ENCODE data around the gene SUB1.

The SUB1 gene

DNA sequence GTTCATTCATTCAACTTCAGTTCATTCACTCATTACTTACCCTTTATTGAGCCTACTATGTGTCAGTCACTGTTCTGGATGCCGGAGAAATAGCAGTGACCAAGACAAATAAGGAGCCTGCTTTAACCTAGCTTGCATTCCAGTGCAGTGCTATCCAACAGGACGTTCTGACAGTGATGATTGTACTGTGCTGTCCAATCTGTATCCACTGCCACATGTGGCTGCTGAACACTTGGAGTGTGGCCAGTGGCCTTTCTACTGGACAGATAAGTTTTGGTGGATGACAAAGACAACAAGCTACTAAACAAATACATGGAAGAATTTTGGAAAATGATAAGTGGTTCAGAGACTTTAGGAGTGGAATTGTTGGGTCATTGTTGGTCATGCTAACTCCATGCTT lies 33.6 kb downstream of the SUB1 start:
- Histone ChIP-seq H3K79me1 (ENCODE audit: low read length) (no peaks in the 10 kb centered on the region), H3K27ac (ENCODE audit: low read depth, low read length) (no peak overlapping the region), H3K4me1 (ENCODE audit: control insufficient read depth, low read depth, low read length) (no peaks in the 10 kb centered on the region), H3K18ac (ENCODE audit: low read length) (no peak overlapping the region), H3K4ac (ENCODE audit: low read depth, low read length) (no peak overlapping the region), H3K9ac (ENCODE audit: low read length) (no peak overlapping the region), H2BK5ac (ENCODE audit: low read length) (no peak overlapping the region), H4K5ac (ENCODE audit: low read length) (no peak overlapping the region), H3K36me3 (ENCODE audit: control insufficient read depth, insufficient read depth, low read length) (no peaks in the 10 kb centered on the region), H3K4me2 (ENCODE audit: low read length) (no peak overlapping the region), H3K27me3 (ENCODE audit: insufficient read depth, low read length, poor library complexity) (no peaks in the 10 kb centered on the region), H2AK5ac (ENCODE audit: low read length) (no peak overlapping the region), H3K4me3 (ENCODE audit: low read length) (no peak overlapping the region), H2BK15ac (replicated peaks; ENCODE audit: low read depth) (no peak overlapping the region), H4K8ac (ENCODE audit: low read depth, low read length) (no peak overlapping the region), H3K79me2 (ENCODE audit: control insufficient read depth, insufficient read depth, low read length) (no peaks in the 10 kb centered on the region), H2BK120ac (ENCODE audit: low read depth, low read length) (no peak overlapping the region), H3K23ac (ENCODE audit: low read length) (no peak overlapping the region), H3K56ac (ENCODE audit: low read length) (no peak overlapping the region)
- no CpG with 5 or more reads among the region's 2 CpGs for WGBS (ENCODE audit: extremely low coverage, insufficient coverage, low lambda C conversion rate)
- no peak for DNase-seq

DNA sequence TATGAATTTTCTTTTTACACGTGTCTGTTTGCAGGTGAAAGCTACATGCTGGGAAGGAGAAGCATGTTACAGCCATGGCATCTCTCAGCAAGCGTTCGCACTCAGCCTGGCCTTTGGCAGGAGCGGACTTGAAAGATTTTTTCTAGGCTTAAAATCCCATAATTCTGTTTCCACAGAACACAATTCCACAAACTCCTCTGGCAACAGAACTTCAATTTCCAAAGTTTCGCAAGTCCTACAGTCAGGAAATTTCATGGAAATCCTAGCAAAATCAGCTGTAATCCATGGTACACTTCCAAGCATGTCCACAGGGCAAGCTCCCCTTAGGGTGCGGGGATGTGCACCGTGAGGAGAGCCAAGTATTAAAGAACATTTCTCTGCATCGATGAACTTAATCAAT lies 35.9 kb downstream of the SUB1 start:
- Histone ChIP-seq H2BK120ac (ENCODE audit: low read depth, low read length) (no peak overlapping the region), H3K79me2 (ENCODE audit: control insufficient read depth, insufficient read depth, low read length) (no peaks in the 10 kb centered on the region), H3K4me3 (ENCODE audit: low read length) (no peak overlapping the region), H3K4me2 (ENCODE audit: low read length) (no peak overlapping the region), H3K79me1 (ENCODE audit: low read length) (no peaks in the 10 kb centered on the region), H3K27ac (ENCODE audit: low read depth, low read length) (no peak overlapping the region), H2AK5ac (ENCODE audit: low read length) (no peak overlapping the region), H3K27me3 (ENCODE audit: insufficient read depth, low read length, poor library complexity) (no peaks in the 10 kb centered on the region), H3K4me1 (ENCODE audit: control insufficient read depth, low read depth, low read length) (no peaks in the 10 kb centered on the region), H3K9ac (ENCODE audit: low read length) (no peak overlapping the region), H3K56ac (ENCODE audit: low read length) (no peak overlapping the region), H3K36me3 (ENCODE audit: control insufficient read depth, insufficient read depth, low read length) (no peaks in the 10 kb centered on the region), H2BK15ac (replicated peaks; ENCODE audit: low read depth) (no peak overlapping the region), H3K18ac (ENCODE audit: low read length) (no peak overlapping the region), H3K4ac (ENCODE audit: low read depth, low read length) (no peak overlapping the region), H4K8ac (ENCODE audit: low read depth, low read length) (no peak overlapping the region), H3K23ac (ENCODE audit: low read length) (no peak overlapping the region), H4K5ac (ENCODE audit: low read length) (no peak overlapping the region), H2BK5ac (ENCODE audit: low read length) (no peak overlapping the region)
- no peak for DNase-seq
- WGBS (ENCODE audit: extremely low coverage, insufficient coverage, low lambda C conversion rate): no CpG with 5 or more reads among the region's 8 CpGs

- Histone ChIP-seq H3K18ac (ENCODE audit: low read length) (no peak overlapping the region), H3K27me3 (ENCODE audit: insufficient read depth, low read length, poor library complexity) (no peaks in the 10 kb centered on the region), H3K79me2 (ENCODE audit: control insufficient read depth, insufficient read depth, low read length) (no peaks in the 10 kb centered on the region), H3K4me2 (ENCODE audit: low read length) (no peak overlapping the region), H2AK5ac (ENCODE audit: low read length) (no peak overlapping the region), H3K4me1 (ENCODE audit: control insufficient read depth, low read depth, low read length) (peaks cover 2% of the 10 kb centered on the region), H3K4me3 (ENCODE audit: low read length) (no peak overlapping the region), H4K5ac (ENCODE audit: low read length) (no peak overlapping the region), H2BK15ac (replicated peaks; ENCODE audit: low read depth) (no peak overlapping the region), H3K36me3 (ENCODE audit: control insufficient read depth, insufficient read depth, low read length) (no peaks in the 10 kb centered on the region), H3K79me1 (ENCODE audit: low read length) (no peaks in the 10 kb centered on the region), H2BK5ac (ENCODE audit: low read length) (no peak overlapping the region), H4K8ac (ENCODE audit: low read depth, low read length) (no peak overlapping the region), H2BK120ac (ENCODE audit: low read depth, low read length) (no peak overlapping the region), H3K9ac (ENCODE audit: low read length) (no peak overlapping the region), H3K27ac (ENCODE audit: low read depth, low read length) (no peak overlapping the region), H3K56ac (ENCODE audit: low read length) (no peak overlapping the region), H3K23ac (ENCODE audit: low read length) (no peak overlapping the region), H3K4ac (ENCODE audit: low read depth, low read length) (no peak overlapping the region)
- no CpG with 5 or more reads among the region's 3 CpGs for WGBS (ENCODE audit: extremely low coverage, insufficient coverage, low lambda C conversion rate)
- no peak for DNase-seq
Measured at GRCh38 chr5:32625106-32625505, 39.7 kb downstream of the SUB1 start.

GRCh38 chr5:32625547-32625946 lies 40.2 kb downstream of the SUB1 start:
- no peak overlapping the region for H4K5ac ChIP-seq (ENCODE audit: low read length)
- no peaks in the 10 kb centered on the region for H3K79me1 ChIP-seq (ENCODE audit: low read length)
- H3K36me3 ChIP-seq (ENCODE audit: control insufficient read depth, insufficient read depth, low read length): no peaks in the 10 kb centered on the region
- no peak overlapping the region for H3K4me2 ChIP-seq (ENCODE audit: low read length)
- H2BK5ac ChIP-seq (ENCODE audit: low read length): no peak overlapping the region
- no peak overlapping the region for H4K8ac ChIP-seq (ENCODE audit: low read depth, low read length)
- no peak overlapping the region for H2BK15ac ChIP-seq (replicated peaks; ENCODE audit: low read depth)
- peaks cover 2% of the 10 kb centered on the region for H3K4me1 ChIP-seq (ENCODE audit: control insufficient read depth, low read depth, low read length)
- DNase-seq: no peak
- no peak overlapping the region for H3K23ac ChIP-seq (ENCODE audit: low read length)
- no peaks in the 10 kb centered on the region for H3K27me3 ChIP-seq (ENCODE audit: insufficient read depth, low read length, poor library complexity)
- no peaks in the 10 kb centered on the region for H3K79me2 ChIP-seq (ENCODE audit: control insufficient read depth, insufficient read depth, low read length)
- no peak overlapping the region for H3K9ac ChIP-seq (ENCODE audit: low read length)
- no peak overlapping the region for H3K4ac ChIP-seq (ENCODE audit: low read depth, low read length)
- no peak overlapping the region for H2BK120ac ChIP-seq (ENCODE audit: low read depth, low read length)
- no CpG with 5 or more reads among the region's 5 CpGs for WGBS (ENCODE audit: extremely low coverage, insufficient coverage, low lambda C conversion rate)
- no peak overlapping the region for H2AK5ac ChIP-seq (ENCODE audit: low read length)
- H3K56ac ChIP-seq (ENCODE audit: low read length): no peak overlapping the region
- H3K27ac ChIP-seq (ENCODE audit: low read depth, low read length): no peak overlapping the region
- H3K18ac ChIP-seq (ENCODE audit: low read length): no peak overlapping the region
- no peak overlapping the region for H3K4me3 ChIP-seq (ENCODE audit: low read length)

- H3K79me2 ChIP-seq (ENCODE audit: control insufficient read depth, insufficient read depth, low read length): no peaks in the 10 kb centered on the region
- H2BK5ac ChIP-seq (ENCODE audit: low read length): no peak overlapping the region
- no peak overlapping the region for H4K5ac ChIP-seq (ENCODE audit: low read length)
- H2BK15ac ChIP-seq (replicated peaks; ENCODE audit: low read depth): no peak overlapping the region
- H2BK120ac ChIP-seq (ENCODE audit: low read depth, low read length): no peak overlapping the region
- no peak overlapping the region for H3K27ac ChIP-seq (ENCODE audit: low read depth, low read length)
- H3K18ac ChIP-seq (ENCODE audit: low read length): no peak overlapping the region
- no peak overlapping the region for H3K4me2 ChIP-seq (ENCODE audit: low read length)
- no CpG with 5 or more reads among the region's 5 CpGs for WGBS (ENCODE audit: extremely low coverage, insufficient coverage, low lambda C conversion rate)
- no peak overlapping the region for H2AK5ac ChIP-seq (ENCODE audit: low read length)
- H3K9ac ChIP-seq (ENCODE audit: low read length): no peak overlapping the region
- no peaks in the 10 kb centered on the region for H3K36me3 ChIP-seq (ENCODE audit: control insufficient read depth, insufficient read depth, low read length)
- H4K8ac ChIP-seq (ENCODE audit: low read depth, low read length): no peak overlapping the region
- DNase-seq: no peak
- H3K79me1 ChIP-seq (ENCODE audit: low read length): no peaks in the 10 kb centered on the region
- H3K23ac ChIP-seq (ENCODE audit: low read length): no peak overlapping the region
- H3K4me1 ChIP-seq (ENCODE audit: control insufficient read depth, low read depth, low read length): peaks cover 2% of the 10 kb centered on the region
- no peak overlapping the region for H3K4ac ChIP-seq (ENCODE audit: low read depth, low read length)
- H3K27me3 ChIP-seq (ENCODE audit: insufficient read depth, low read length, poor library complexity): no peaks in the 10 kb centered on the region
- H3K4me3 ChIP-seq (ENCODE audit: low read length): no peak overlapping the region
- no peak overlapping the region for H3K56ac ChIP-seq (ENCODE audit: low read length)
Measured at GRCh38 chr5:32627219-32627870, 42.0 kb downstream of the SUB1 start.

Data from mesendoderm (in vitro differentiated cells).